SK-N-MC (cell line): Measurements from ENCODE around the gene TANGO2.
"Not testable (repeated sequence)": the region's sequence is repeated elsewhere in the genome, so short reads cannot be mapped to it uniquely, and the experiment has no call there.

Experiments used
- EZH2 ChIP-seq: fragments of 200-600 bp; sonication (generic); IDR thresholded peaks from one replicate; pipeline ENCODE4 v1.6.1; 2017; ENCODE audit warnings: antibody characterized with exemption
- POLR2AphosphoS5 ChIP-seq: IDR thresholded peaks from 2 replicates; pipeline ENCODE4 v1.6.1; 2012; ENCODE audit warnings: mild to moderate bottlenecking, low read depth, low read length, borderline replicate concordance

DNA sequence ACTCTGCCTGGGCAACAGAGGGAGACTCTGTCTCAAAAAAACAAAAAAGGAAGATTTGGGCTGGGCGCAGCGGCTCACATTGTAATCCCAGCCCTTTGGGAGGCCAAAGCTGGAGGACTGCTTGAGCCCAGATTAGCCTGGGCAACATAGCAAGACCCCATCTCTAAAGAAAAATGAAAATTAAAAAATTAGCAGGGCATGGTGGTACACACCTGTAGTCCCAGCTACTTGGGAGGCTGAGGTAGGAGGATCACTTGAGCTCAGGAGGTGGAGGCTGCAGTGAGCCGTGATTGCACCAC, 46.4 kb downstream of the TANGO2 start:
- TF ChIP-seq POLR2AphosphoS5, EZH2: not testable (repeated sequence)
